ENCODE measurements around the gene ANXA3. TPM values are rescaled to one million over a fixed set of nuclear protein-coding genes. Genes with fewer than 3 reads are reported as not detected.
A peak's percentile ranks its signal among the peaks of the same experiment; 100 is the strongest.

Gene ANXA3
- total and polyA plus RNA-seq, 4 donors, result 15.4 to 70.0 (median 29.9) TPM

DNA sequence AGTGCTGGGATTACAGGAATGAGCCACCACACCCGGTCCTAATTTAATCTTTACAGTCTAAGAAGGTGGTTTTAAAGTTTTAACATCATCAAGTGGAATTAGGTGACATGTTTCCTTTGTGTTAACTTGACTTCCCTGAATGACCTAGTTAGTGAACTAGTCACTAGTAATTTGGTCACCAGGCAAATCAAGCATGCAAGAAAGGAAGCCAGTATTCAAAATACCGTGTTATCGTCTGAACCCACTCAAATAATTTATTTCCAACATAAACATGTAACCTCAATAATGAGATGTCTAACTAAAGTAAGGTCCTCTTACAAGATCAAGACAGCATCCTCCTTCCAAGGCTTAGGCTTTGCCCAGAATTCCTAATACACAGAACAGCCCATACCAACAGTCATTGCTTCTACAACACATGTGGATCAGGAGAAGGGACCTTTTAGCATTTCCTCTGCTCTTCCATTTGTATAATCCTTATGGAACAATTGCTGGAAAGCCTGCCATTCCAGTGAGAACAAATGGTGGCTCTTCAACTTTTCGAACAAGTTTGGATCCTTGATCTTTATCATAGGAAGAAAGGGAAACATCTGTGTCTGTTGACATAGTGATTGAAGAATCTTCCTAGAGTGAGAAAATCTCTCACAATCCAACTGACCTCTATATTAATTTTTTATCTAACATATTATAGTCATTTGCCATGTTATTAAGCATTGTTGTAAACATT lies 97.2 kb downstream of the ANXA3 start:
- no CpG with 5 or more reads among the region's 4 CpGs for WGBS (ENCODE audit: insufficient coverage)
- Histone ChIP-seq H3K9me3 (ENCODE audit: control insufficient read depth, insufficient read depth, low read length) (no peaks in the 10 kb centered on the region), H3K27me3 (ENCODE audit: control insufficient read depth, insufficient read depth, low read length) (no peaks in the 10 kb centered on the region), H3K36me3 (ENCODE audit: control insufficient read depth, insufficient read depth, low read length) (no peaks in the 10 kb centered on the region), H3K27ac (ENCODE audit: low read depth, low read length) (no peak overlapping the region), H3K4me1 (ENCODE audit: control insufficient read depth, insufficient read depth, low read length) (peaks cover 7% of the 10 kb centered on the region), H3K4me3 (ENCODE audit: low read depth, low read length) (no peak overlapping the region)
- no peak for DNase-seq (ENCODE audit: low read depth in 4 of 6, low spot score in 6 of 6)

DNA sequence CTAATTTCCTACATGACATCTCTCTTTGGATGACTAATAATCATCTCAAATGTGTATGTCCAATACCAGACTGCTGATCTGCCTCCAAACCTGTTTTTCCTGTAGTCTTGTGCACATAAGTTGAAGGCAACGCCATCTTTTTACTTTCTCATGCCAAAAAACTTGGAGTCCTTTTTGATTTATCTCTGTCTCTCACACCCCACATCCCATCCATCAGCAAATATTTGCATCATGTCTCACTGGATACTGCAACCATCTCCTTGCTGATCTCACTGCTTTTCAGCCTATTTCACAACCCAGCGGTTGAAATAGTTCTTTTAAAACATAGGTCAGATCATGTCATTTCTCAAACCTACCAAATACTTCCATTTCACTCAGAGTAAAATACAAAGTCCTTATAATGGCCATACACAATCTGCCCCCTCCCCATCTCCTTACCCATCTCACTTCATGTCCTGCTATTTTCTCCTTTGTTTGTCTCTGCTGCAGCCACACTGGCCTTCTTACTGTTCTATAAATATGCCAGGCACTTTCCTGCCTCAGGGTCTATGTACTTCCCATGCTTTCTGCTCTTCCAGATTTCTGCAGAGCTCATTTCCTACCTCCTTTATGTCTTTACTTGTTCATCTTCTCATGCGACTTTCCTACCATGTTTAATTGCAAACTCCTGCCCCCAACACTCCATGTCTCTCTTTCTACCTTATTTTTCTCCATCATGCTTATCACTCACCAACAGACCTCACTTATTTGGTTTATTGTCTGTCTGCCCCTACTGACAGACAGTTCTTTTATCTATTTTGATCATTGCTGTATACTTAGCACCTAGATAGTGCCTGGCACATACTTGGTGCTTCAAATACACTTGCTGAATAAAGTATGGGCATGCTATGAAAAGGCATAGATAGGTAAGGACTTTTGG lies 98.8 kb downstream of the ANXA3 start:
- no peak overlapping the region for H3K4me3 ChIP-seq (ENCODE audit: low read depth, low read length)
- no peak overlapping the region for H3K27ac ChIP-seq (ENCODE audit: low read depth, low read length)
- H3K4me1 ChIP-seq (ENCODE audit: control insufficient read depth, insufficient read depth, low read length), result peaks cover 7% of the 10 kb centered on the region
- WGBS (ENCODE audit: insufficient coverage), result 91% methylated on average over 3 of the region's 3 CpGs
- no peaks in the 10 kb centered on the region for H3K9me3 ChIP-seq (ENCODE audit: control insufficient read depth, insufficient read depth, low read length)
- H3K36me3 ChIP-seq (ENCODE audit: control insufficient read depth, insufficient read depth, low read length), result no peaks in the 10 kb centered on the region
- no peak for DNase-seq (ENCODE audit: low read depth in 4 of 6, low spot score in 6 of 6)
- no peaks in the 10 kb centered on the region for H3K27me3 ChIP-seq (ENCODE audit: control insufficient read depth, insufficient read depth, low read length)

DNA sequence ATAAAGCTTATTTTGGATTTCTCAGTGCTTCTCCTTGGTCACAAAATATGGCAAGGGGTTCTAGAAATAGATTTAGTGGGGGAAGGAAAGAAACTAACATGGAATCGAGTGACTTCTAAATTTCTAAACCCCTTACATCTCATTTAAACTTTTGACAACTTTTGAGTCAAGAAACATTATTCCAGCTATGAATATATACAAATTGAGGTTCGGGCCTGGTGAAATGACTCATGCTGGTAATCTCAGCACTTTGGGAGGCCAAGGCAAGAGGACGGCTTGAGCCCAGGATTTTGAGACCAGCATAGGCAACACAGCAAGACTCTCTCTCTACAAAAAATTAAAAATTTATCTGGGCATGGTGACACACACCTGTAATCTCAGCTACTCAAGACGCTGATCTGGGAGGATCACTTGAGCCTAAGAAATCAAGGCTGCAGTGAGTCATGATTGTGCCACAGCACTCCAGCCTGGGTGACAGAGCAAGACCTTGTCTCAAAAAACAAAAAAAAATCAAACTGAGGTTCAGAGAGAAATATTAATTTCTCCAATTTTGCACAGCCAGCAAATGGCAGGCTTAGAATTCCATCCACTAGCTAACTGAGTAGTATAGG lies 99.8 kb downstream of the ANXA3 start:
- H3K27ac ChIP-seq (ENCODE audit: low read depth, low read length), result peak overlapping the region; percentile 75
- 94% methylated on average over 2 of the region's 4 CpGs for WGBS (ENCODE audit: insufficient coverage)
- H3K27me3 ChIP-seq (ENCODE audit: control insufficient read depth, insufficient read depth, low read length), result no peaks in the 10 kb centered on the region
- no peak overlapping the region for H3K4me3 ChIP-seq (ENCODE audit: low read depth, low read length)
- peaks cover 7% of the 10 kb centered on the region for H3K4me1 ChIP-seq (ENCODE audit: control insufficient read depth, insufficient read depth, low read length)
- DNase-seq (ENCODE audit: low read depth in 4 of 6, low spot score in 6 of 6), result no peak
- H3K36me3 ChIP-seq (ENCODE audit: control insufficient read depth, insufficient read depth, low read length), result no peaks in the 10 kb centered on the region
- no peaks in the 10 kb centered on the region for H3K9me3 ChIP-seq (ENCODE audit: control insufficient read depth, insufficient read depth, low read length)

DNA sequence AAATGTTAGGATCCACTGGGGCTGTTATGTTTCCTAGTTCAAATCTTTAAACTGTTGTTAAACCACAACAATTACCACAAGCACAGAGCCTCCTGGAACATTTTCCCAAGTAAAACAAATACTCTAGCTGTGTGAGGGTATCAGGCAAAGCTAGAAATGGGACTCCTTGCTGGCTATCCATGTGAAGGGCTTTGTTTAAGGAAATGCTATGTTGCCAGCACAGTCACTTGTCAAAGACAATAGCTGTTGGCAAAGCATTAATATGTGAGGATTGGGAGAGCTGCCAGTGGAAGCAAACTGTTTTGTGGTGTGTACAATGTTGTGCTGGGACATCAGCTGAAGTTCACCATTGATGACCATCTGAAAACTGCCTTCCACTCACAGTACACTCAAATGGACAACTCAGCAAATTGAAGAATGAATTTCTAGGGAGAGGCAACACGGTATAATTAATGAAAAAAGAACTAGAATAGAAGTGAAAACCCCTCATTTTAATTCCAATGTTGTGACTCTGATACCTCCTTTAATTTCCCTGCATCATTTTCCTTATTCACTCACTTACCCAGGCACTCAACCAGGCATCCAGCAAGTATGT lies 100.8 kb downstream of the ANXA3 start:
- Histone ChIP-seq H3K4me3 (ENCODE audit: low read depth, low read length) (no peak overlapping the region), H3K4me1 (ENCODE audit: control insufficient read depth, insufficient read depth, low read length) (peaks cover 7% of the 10 kb centered on the region), H3K9me3 (ENCODE audit: control insufficient read depth, insufficient read depth, low read length) (no peaks in the 10 kb centered on the region), H3K27me3 (ENCODE audit: control insufficient read depth, insufficient read depth, low read length) (no peaks in the 10 kb centered on the region), H3K27ac (ENCODE audit: low read depth, low read length) (peak overlapping the region; percentile 75), H3K36me3 (ENCODE audit: control insufficient read depth, insufficient read depth, low read length) (no peaks in the 10 kb centered on the region)
- WGBS (ENCODE audit: insufficient coverage), result no CpG with 5 or more reads among the region's 1 CpG
- peak in 5 of 6 donors; percentile 67 to 92 (median 76) for DNase-seq (ENCODE audit: low read depth in 4 of 6, low spot score in 6 of 6)

DNA sequence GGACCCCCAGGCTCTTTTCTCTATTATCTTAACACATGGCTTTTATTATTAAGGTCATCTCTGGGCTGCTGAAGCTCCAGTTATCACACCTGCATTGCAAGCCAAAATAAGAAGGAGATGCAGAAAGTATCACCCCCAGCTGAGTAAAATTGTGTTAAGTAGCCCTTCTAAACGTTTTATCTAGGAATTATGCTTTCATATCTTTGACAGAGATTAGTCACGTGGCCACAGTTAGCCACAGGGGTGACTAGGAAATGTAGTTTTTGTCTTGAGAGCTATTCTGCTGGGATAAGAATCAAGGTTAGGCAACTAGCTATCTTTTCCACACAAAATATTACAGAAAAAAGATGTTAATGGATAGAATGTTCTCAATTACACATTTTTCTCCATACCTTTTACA lies 102.1 kb downstream of the ANXA3 start:
- H3K27me3 ChIP-seq (ENCODE audit: control insufficient read depth, insufficient read depth, low read length), result no peaks in the 10 kb centered on the region
- no peaks in the 10 kb centered on the region for H3K36me3 ChIP-seq (ENCODE audit: control insufficient read depth, insufficient read depth, low read length)
- no CpG with 5 or more reads among the region's 2 CpGs for WGBS (ENCODE audit: insufficient coverage)
- no peak overlapping the region for H3K27ac ChIP-seq (ENCODE audit: low read depth, low read length)
- peak in 1 of 6 donors; percentile 73 for DNase-seq (ENCODE audit: low read depth in 4 of 6, low spot score in 6 of 6)
- H3K4me3 ChIP-seq (ENCODE audit: low read depth, low read length), result no peak overlapping the region
- H3K4me1 ChIP-seq (ENCODE audit: control insufficient read depth, insufficient read depth, low read length), result peaks cover 3% of the 10 kb centered on the region
- no peaks in the 10 kb centered on the region for H3K9me3 ChIP-seq (ENCODE audit: control insufficient read depth, insufficient read depth, low read length)

DNA sequence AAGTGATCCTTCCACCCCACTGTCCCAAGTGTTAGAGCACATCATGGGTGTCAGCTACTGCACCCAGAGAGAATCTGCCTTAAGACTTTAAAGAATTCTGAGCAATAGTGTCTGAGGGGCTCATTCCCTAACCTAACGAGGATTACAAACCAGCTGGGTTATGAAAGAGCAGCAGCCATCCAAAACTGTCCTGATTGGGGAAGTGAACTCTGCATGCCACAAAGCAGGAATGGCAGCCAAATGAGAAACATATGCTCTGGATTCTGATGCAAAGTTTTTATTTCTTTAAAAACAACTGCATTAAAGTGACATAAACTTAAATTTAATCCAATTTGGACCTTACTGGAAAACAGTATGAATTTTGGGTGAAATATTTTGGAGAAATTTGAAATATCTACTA lies 103.2 kb downstream of the ANXA3 start:
- DNase-seq (ENCODE audit: low read depth in 4 of 6, low spot score in 6 of 6), result no peak
- no peak overlapping the region for H3K27ac ChIP-seq (ENCODE audit: low read depth, low read length)
- no peaks in the 10 kb centered on the region for H3K27me3 ChIP-seq (ENCODE audit: control insufficient read depth, insufficient read depth, low read length)
- H3K36me3 ChIP-seq (ENCODE audit: control insufficient read depth, insufficient read depth, low read length), result no peaks in the 10 kb centered on the region
- 40% methylated on average over 1 of the region's 1 CpG for WGBS (ENCODE audit: insufficient coverage)
- peaks cover 3% of the 10 kb centered on the region for H3K4me1 ChIP-seq (ENCODE audit: control insufficient read depth, insufficient read depth, low read length)
- no peaks in the 10 kb centered on the region for H3K9me3 ChIP-seq (ENCODE audit: control insufficient read depth, insufficient read depth, low read length)
- H3K4me3 ChIP-seq (ENCODE audit: low read depth, low read length), result no peak overlapping the region

DNA sequence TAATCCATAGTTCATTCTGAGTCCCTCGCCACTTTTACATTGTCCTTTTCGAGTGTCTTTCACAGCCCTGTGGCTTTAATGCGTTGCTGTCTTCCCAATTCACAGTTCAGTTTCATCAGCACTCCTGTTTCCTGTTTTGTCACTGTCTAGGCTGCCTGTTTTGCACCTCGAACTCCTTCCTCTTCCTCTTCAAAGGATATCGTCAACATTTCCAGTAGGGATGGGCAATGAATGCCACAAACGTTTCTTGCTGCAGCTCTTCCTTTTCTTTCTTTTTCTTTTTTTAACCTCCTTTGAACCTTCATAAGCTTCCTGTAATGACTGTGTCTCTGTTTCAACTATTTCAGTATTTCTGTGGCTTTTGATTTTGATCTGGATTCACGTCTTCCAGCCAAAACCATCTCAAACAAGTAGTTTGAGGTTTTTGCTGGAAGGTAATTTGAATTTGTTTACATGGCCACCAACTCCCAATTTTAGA lies 105.4 kb downstream of the ANXA3 start:
- H3K27ac ChIP-seq (ENCODE audit: low read depth, low read length), result no peak overlapping the region
- H3K27me3 ChIP-seq (ENCODE audit: control insufficient read depth, insufficient read depth, low read length), result no peaks in the 10 kb centered on the region
- H3K36me3 ChIP-seq (ENCODE audit: control insufficient read depth, insufficient read depth, low read length), result no peaks in the 10 kb centered on the region
- H3K4me3 ChIP-seq (ENCODE audit: low read depth, low read length), result no peak overlapping the region
- DNase-seq (ENCODE audit: low read depth in 4 of 6, low spot score in 6 of 6), result no peak
- no peaks in the 10 kb centered on the region for H3K9me3 ChIP-seq (ENCODE audit: control insufficient read depth, insufficient read depth, low read length)
- 69% methylated on average over 4 of the region's 7 CpGs for WGBS (ENCODE audit: insufficient coverage)
- peaks cover 3% of the 10 kb centered on the region for H3K4me1 ChIP-seq (ENCODE audit: control insufficient read depth, insufficient read depth, low read length)

DNA sequence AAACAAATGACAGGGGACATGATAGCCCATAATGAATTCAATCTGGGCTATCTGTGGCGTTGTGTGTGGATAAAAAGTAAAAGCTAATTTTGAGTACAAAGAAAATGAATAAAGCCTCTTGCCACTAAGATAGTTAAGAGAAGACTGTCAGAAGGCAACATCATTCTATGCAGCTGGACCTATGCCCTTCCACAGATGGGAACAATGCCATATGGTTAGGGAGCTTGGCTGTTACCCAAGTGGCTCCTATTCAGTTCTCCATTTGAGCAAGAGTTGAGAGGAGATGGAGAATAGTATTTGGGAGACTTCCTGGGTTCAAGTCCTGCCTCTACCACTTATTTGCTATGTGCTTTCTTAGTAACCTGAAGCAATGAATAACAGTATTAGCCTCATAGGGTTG lies 107.7 kb downstream of the ANXA3 start:
- no peaks in the 10 kb centered on the region for H3K36me3 ChIP-seq (ENCODE audit: control insufficient read depth, insufficient read depth, low read length)
- H3K4me1 ChIP-seq (ENCODE audit: control insufficient read depth, insufficient read depth, low read length), result no peaks in the 10 kb centered on the region
- DNase-seq (ENCODE audit: low read depth in 4 of 6, low spot score in 6 of 6), result no peak
- H3K4me3 ChIP-seq (ENCODE audit: low read depth, low read length), result no peak overlapping the region
- H3K27ac ChIP-seq (ENCODE audit: low read depth, low read length), result no peak overlapping the region
- H3K27me3 ChIP-seq (ENCODE audit: control insufficient read depth, insufficient read depth, low read length), result no peaks in the 10 kb centered on the region
- H3K9me3 ChIP-seq (ENCODE audit: control insufficient read depth, insufficient read depth, low read length), result no peaks in the 10 kb centered on the region
- no CpG with 5 or more reads among the region's 1 CpG for WGBS (ENCODE audit: insufficient coverage)

DNA sequence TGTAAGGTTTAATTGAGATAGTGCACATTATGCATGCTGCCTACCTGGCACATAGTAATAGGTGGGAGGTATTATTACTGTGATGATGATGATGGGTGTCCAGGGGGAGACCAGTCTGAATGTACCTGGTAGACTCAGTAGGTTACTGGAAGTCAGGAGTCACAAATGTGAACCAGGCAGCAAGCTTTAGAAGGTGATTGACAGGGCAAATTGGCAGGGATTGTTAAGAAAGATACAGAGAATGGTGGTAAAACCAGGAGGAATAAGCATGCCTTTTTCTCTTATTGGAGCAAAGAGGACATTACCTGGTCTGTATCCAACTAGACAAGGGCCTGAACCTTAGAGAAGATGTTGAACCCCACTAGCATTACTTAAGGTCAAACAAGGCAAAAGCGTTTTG lies 108.1 kb downstream of the ANXA3 start:
- H3K36me3 ChIP-seq (ENCODE audit: control insufficient read depth, insufficient read depth, low read length), result no peaks in the 10 kb centered on the region
- no peak overlapping the region for H3K4me3 ChIP-seq (ENCODE audit: low read depth, low read length)
- H3K4me1 ChIP-seq (ENCODE audit: control insufficient read depth, insufficient read depth, low read length), result no peaks in the 10 kb centered on the region
- H3K27me3 ChIP-seq (ENCODE audit: control insufficient read depth, insufficient read depth, low read length), result no peaks in the 10 kb centered on the region
- WGBS (ENCODE audit: insufficient coverage), result no CpG with 5 or more reads among the region's 1 CpG
- no peaks in the 10 kb centered on the region for H3K9me3 ChIP-seq (ENCODE audit: control insufficient read depth, insufficient read depth, low read length)
- no peak overlapping the region for H3K27ac ChIP-seq (ENCODE audit: low read depth, low read length)
- DNase-seq (ENCODE audit: low read depth in 4 of 6, low spot score in 6 of 6), result no peak
